Muscle layer of colon (tissue), 2 donors: ENCODE results near the gene EPRS1.

Source experiments
- H3K27ac ChIP-seq: one replicate; pipeline ENCODE4 v1.7.0; 2013; ENCODE audit warnings: low read depth, mild to moderate bottlenecking, low read length, moderate library complexity
- H3K27me3 ChIP-seq, 2 donors: one replicate each; pipeline ENCODE4 v1.7.0; 2013; ENCODE audit warnings: low read length in 2 of 2, mild to moderate bottlenecking in 2 of 2; ENCODE audit not compliant: insufficient read depth in 2 of 2, control insufficient read depth in 1 of 2
- H3K36me3 ChIP-seq: one replicate; pipeline ENCODE4 v1.7.0; 2013; ENCODE audit warnings: mild to moderate bottlenecking, low read length; ENCODE audit not compliant: insufficient read depth
- H3K4me1 ChIP-seq: one replicate; pipeline ENCODE4 v1.7.0; 2013; ENCODE audit warnings: mild to moderate bottlenecking, low read length; ENCODE audit not compliant: insufficient read depth
- H3K4me3 ChIP-seq, 2 donors: one replicate each; pipeline ENCODE4 v1.7.0; 2013; ENCODE audit warnings: low read length in 2 of 2, low read depth in 1 of 2, mild to moderate bottlenecking in 1 of 2, moderate library complexity in 1 of 2
- H3K9ac ChIP-seq: one replicate; pipeline ENCODE4 v1.7.0; 2013; ENCODE audit warnings: low read length
- H3K9me3 ChIP-seq: one replicate; pipeline ENCODE4 v1.7.0; 2013; ENCODE audit warnings: mild to moderate bottlenecking, low read length
- donor health status: abdominal sarcoma.
- donor health status: Adenocarcinoma of cecum.

The EPRS1 gene

GRCh38 chr1:220031287-220031686, 15.0 kb downstream of the EPRS1 start:
- Histone ChIP-seq H3K9me3 (no peaks in the 10 kb centered on the region), H3K4me3 (no peak overlapping the region), H3K27ac (no peak overlapping the region), H3K27me3 (no peaks in the 10 kb centered on the region), H3K4me1 (no peaks in the 10 kb centered on the region), H3K36me3 (peaks cover 37% of the 10 kb centered on the region), H3K9ac (no peak overlapping the region)

- Histone ChIP-seq H3K36me3 (peaks cover 43% of the 10 kb centered on the region), H3K27me3 (no peaks in the 10 kb centered on the region), H3K9ac (no peak overlapping the region), H3K4me3 (no peak overlapping the region), H3K27ac (no peak overlapping the region), H3K4me1 (no peaks in the 10 kb centered on the region), H3K9me3 (no peaks in the 10 kb centered on the region)
Measured at GRCh38 chr1:220028346-220028895, 17.9 kb downstream of the EPRS1 start.

- H3K36me3 ChIP-seq, result peaks cover 52% of the 10 kb centered on the region
Measured at GRCh38 chr1:220019071-220019470, 27.2 kb downstream of the EPRS1 start.

GRCh38 chr1:220013497-220013896, 32.8 kb downstream of the EPRS1 start:
- Histone ChIP-seq H3K9ac (no peak overlapping the region), H3K27ac (no peak overlapping the region), H3K9me3 (no peaks in the 10 kb centered on the region), H3K27me3 (no peaks in the 10 kb centered on the region), H3K4me1 (peaks cover 5% of the 10 kb centered on the region), H3K36me3 (peaks cover 35% of the 10 kb centered on the region), H3K4me3 (no peak overlapping the region)

More at GRCh38 chr1:220019071-220019470, 27.2 kb downstream of the EPRS1 start:
- Histone ChIP-seq H3K9me3 (no peaks in the 10 kb centered on the region), H3K4me1 (no peaks in the 10 kb centered on the region), H3K9ac (no peak overlapping the region), H3K27me3 (no peaks in the 10 kb centered on the region), H3K27ac (no peak overlapping the region), H3K4me3 (no peak overlapping the region)

GRCh38 chr1:220012259-220012658, 34.0 kb downstream of the EPRS1 start:
- Histone ChIP-seq H3K36me3 (peaks cover 28% of the 10 kb centered on the region), H3K27ac (no peak overlapping the region), H3K9ac (no peak overlapping the region), H3K9me3 (no peaks in the 10 kb centered on the region), H3K4me1 (peaks cover 5% of the 10 kb centered on the region), H3K27me3 (no peaks in the 10 kb centered on the region), H3K4me3 (no peak overlapping the region)

GRCh38 chr1:220011620-220012019, 34.7 kb downstream of the EPRS1 start:
- no peak overlapping the region for H3K9ac ChIP-seq
- no peaks in the 10 kb centered on the region for H3K9me3 ChIP-seq
- H3K36me3 ChIP-seq, result peaks cover 33% of the 10 kb centered on the region
- H3K27ac ChIP-seq, result no peak overlapping the region
- H3K4me1 ChIP-seq, result peaks cover 5% of the 10 kb centered on the region
- no peaks in the 10 kb centered on the region for H3K27me3 ChIP-seq
- H3K4me3 ChIP-seq, result no peak overlapping the region

- no peak overlapping the region for H3K4me3 ChIP-seq
- H3K4me1 ChIP-seq, result peaks cover 2% of the 10 kb centered on the region
- no peaks in the 10 kb centered on the region for H3K27me3 ChIP-seq
- H3K27ac ChIP-seq, result no peak overlapping the region
- no peaks in the 10 kb centered on the region for H3K9me3 ChIP-seq
- no peak overlapping the region for H3K9ac ChIP-seq
- H3K36me3 ChIP-seq, result peaks cover 46% of the 10 kb centered on the region
Measured at GRCh38 chr1:220007438-220007837, 38.9 kb downstream of the EPRS1 start.

GRCh38 chr1:220005489-220005888, 40.8 kb downstream of the EPRS1 start:
- Histone ChIP-seq H3K9me3 (no peaks in the 10 kb centered on the region), H3K4me3 (no peak overlapping the region), H3K4me1 (no peaks in the 10 kb centered on the region), H3K9ac (no peak overlapping the region), H3K27ac (no peak overlapping the region), H3K27me3 (no peaks in the 10 kb centered on the region), H3K36me3 (peaks cover 52% of the 10 kb centered on the region)

GRCh38 chr1:220003610-220004299, 42.5 kb downstream of the EPRS1 start:
- no peak overlapping the region for H3K27ac ChIP-seq
- H3K9ac ChIP-seq, result no peak overlapping the region
- peaks cover 51% of the 10 kb centered on the region for H3K36me3 ChIP-seq
- H3K27me3 ChIP-seq, result no peaks in the 10 kb centered on the region
- H3K9me3 ChIP-seq, result no peaks in the 10 kb centered on the region
- H3K4me3 ChIP-seq, result no peak overlapping the region
- no peaks in the 10 kb centered on the region for H3K4me1 ChIP-seq

- no peak overlapping the region for H3K27ac ChIP-seq
- H3K9me3 ChIP-seq, result no peaks in the 10 kb centered on the region
- H3K9ac ChIP-seq, result no peak overlapping the region
- H3K4me1 ChIP-seq, result no peaks in the 10 kb centered on the region
- H3K36me3 ChIP-seq, result peaks cover 51% of the 10 kb centered on the region
- no peak overlapping the region for H3K4me3 ChIP-seq
- H3K27me3 ChIP-seq, result no peaks in the 10 kb centered on the region
Measured at GRCh38 chr1:220003015-220003414, 43.3 kb downstream of the EPRS1 start.

- no peak overlapping the region for H3K27ac ChIP-seq
- no peaks in the 10 kb centered on the region for H3K27me3 ChIP-seq
- no peaks in the 10 kb centered on the region for H3K4me1 ChIP-seq
- H3K36me3 ChIP-seq, result peaks cover 52% of the 10 kb centered on the region
- no peaks in the 10 kb centered on the region for H3K9me3 ChIP-seq
- H3K4me3 ChIP-seq, result no peak overlapping the region
- no peak overlapping the region for H3K9ac ChIP-seq
Measured at GRCh38 chr1:220001095-220001501, 45.2 kb downstream of the EPRS1 start.

- Histone ChIP-seq H3K27ac (no peak overlapping the region), H3K36me3 (peaks cover 52% of the 10 kb centered on the region), H3K4me1 (no peaks in the 10 kb centered on the region), H3K4me3 (no peak overlapping the region), H3K9me3 (no peaks in the 10 kb centered on the region), H3K27me3 (no peaks in the 10 kb centered on the region), H3K9ac (no peak overlapping the region)
Measured at GRCh38 chr1:219999821-220000220, 46.5 kb downstream of the EPRS1 start.
